Measurements from ENCODE around the gene SKAP2. TPM values are rescaled to one million over a fixed set of nuclear protein-coding genes. Genes with fewer than 3 reads are reported as not detected.

Gene SKAP2
- total RNA-seq, 1 experiment from 2014 or later: 0.56 TPM

GRCh38 chr7:26779978-26780595 lies 84.3 kb downstream of the SKAP2 start:
- no peak for DNase-seq (ENCODE audit: low spot score)
- H3K27ac ChIP-seq (ENCODE audit: low read depth, low read length, poor library complexity, severe bottlenecking): no peak overlapping the region
- H3K36me3 ChIP-seq (ENCODE audit: insufficient read depth, low read length, poor library complexity, severe bottlenecking): no peaks in the 10 kb centered on the region
- CTCF ChIA-PET: no interaction called here
- TF ChIP-seq, protein P1, sequence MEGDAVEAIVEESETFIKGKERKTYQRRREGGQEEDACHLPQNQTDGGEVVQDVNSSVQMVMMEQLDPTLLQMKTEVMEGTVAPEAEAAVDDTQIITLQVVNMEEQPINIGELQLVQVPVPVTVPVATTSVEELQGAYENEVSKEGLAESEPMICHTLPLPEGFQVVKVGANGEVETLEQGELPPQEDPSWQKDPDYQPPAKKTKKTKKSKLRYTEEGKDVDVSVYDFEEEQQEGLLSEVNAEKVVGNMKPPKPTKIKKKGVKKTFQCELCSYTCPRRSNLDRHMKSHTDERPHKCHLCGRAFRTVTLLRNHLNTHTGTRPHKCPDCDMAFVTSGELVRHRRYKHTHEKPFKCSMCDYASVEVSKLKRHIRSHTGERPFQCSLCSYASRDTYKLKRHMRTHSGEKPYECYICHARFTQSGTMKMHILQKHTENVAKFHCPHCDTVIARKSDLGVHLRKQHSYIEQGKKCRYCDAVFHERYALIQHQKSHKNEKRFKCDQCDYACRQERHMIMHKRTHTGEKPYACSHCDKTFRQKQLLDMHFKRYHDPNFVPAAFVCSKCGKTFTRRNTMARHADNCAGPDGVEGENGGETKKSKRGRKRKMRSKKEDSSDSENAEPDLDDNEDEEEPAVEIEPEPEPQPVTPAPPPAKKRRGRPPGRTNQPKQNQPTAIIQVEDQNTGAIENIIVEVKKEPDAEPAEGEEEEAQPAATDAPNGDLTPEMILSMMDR (conservative IDR thresholded peaks at IDR 0.05; ENCODE audit: low read depth, low read length): no peak
- TF ChIP-seq EZH2 (IDR thresholded peaks at IDR 0.05; ENCODE audit: borderline replicate concordance, low read depth, low read length, poor library complexity, severe bottlenecking): no peak
- no peaks in the 10 kb centered on the region for H3K4me1 ChIP-seq (ENCODE audit: insufficient read depth, low read length, poor library complexity, severe bottlenecking)
- H3K4me3 ChIP-seq (ENCODE audit: low read depth, low read length, poor library complexity, severe bottlenecking): no peak overlapping the region
- no peaks in the 10 kb centered on the region for H3K9me3 ChIP-seq (ENCODE audit: low read depth, low read length, poor library complexity, severe bottlenecking)
- H3K27me3 ChIP-seq (replicated peaks; ENCODE audit: insufficient read depth, low read depth, low read length, poor library complexity): peaks cover 13% of the 10 kb centered on the region
- POLR2A ChIA-PET (ENCODE audit: low non-redundant PET): no interaction called here
- no TSS peak for BruUV-seq (replicated peaks)
- intact Hi-C loops (cut with micrococcal nuclease; ENCODE audit: unreplicated experiment): no loop called here

GRCh38 chr7:26777385-26777784 lies 87.0 kb downstream of the SKAP2 start:
- CTCF ChIA-PET: no interaction called here
- no peaks in the 10 kb centered on the region for H3K36me3 ChIP-seq (ENCODE audit: insufficient read depth, low read length, poor library complexity, severe bottlenecking)
- H3K9me3 ChIP-seq (ENCODE audit: low read depth, low read length, poor library complexity, severe bottlenecking): no peaks in the 10 kb centered on the region
- DNase-seq (ENCODE audit: low spot score): no peak
- no TSS peak for BruUV-seq (replicated peaks)
- peaks cover 17% of the 10 kb centered on the region for H3K27me3 ChIP-seq (replicated peaks; ENCODE audit: insufficient read depth, low read depth, low read length, poor library complexity)
- H3K27ac ChIP-seq (ENCODE audit: low read depth, low read length, poor library complexity, severe bottlenecking): no peak overlapping the region
- POLR2A ChIA-PET (ENCODE audit: low non-redundant PET): no interaction called here
- H3K4me3 ChIP-seq (ENCODE audit: low read depth, low read length, poor library complexity, severe bottlenecking): no peak overlapping the region
- TF ChIP-seq, protein P1 (conservative IDR thresholded peaks at IDR 0.05; ENCODE audit: low read depth, low read length): no peak
- TF ChIP-seq EZH2 (IDR thresholded peaks at IDR 0.05; ENCODE audit: borderline replicate concordance, low read depth, low read length, poor library complexity, severe bottlenecking): no peak
- no peaks in the 10 kb centered on the region for H3K4me1 ChIP-seq (ENCODE audit: insufficient read depth, low read length, poor library complexity, severe bottlenecking)
- intact Hi-C loops (cut with micrococcal nuclease; ENCODE audit: unreplicated experiment): no loop called here

- no peaks in the 10 kb centered on the region for H3K4me1 ChIP-seq (ENCODE audit: insufficient read depth, low read length, poor library complexity, severe bottlenecking)
- ChIA-PET CTCF (no interaction called here), POLR2A (ENCODE audit: low non-redundant PET) (no interaction called here)
- H3K9me3 ChIP-seq (ENCODE audit: low read depth, low read length, poor library complexity, severe bottlenecking): no peaks in the 10 kb centered on the region
- TF ChIP-seq EZH2 (IDR thresholded peaks at IDR 0.05; ENCODE audit: borderline replicate concordance, low read depth, low read length, poor library complexity, severe bottlenecking): no peak
- TF ChIP-seq, protein P1 (conservative IDR thresholded peaks at IDR 0.05; ENCODE audit: low read depth, low read length): no peak
- BruUV-seq (replicated peaks): no TSS peak
- H3K36me3 ChIP-seq (ENCODE audit: insufficient read depth, low read length, poor library complexity, severe bottlenecking): no peaks in the 10 kb centered on the region
- H3K27ac ChIP-seq (ENCODE audit: low read depth, low read length, poor library complexity, severe bottlenecking): no peak overlapping the region
- H3K27me3 ChIP-seq (replicated peaks; ENCODE audit: insufficient read depth, low read depth, low read length, poor library complexity): peaks cover 3% of the 10 kb centered on the region
- intact Hi-C loops (cut with micrococcal nuclease; ENCODE audit: unreplicated experiment): no loop called here
- DNase-seq (ENCODE audit: low spot score): no peak
- no peak overlapping the region for H3K4me3 ChIP-seq (ENCODE audit: low read depth, low read length, poor library complexity, severe bottlenecking)
These were observed 103.9 kb downstream of the SKAP2 start for GRCh38 chr7:26760501-26760900.
